Measurements from ENCODE around the gene CD47.

GRCh38 chr3:108096532-108097321 lies 5.9 kb upstream of the CD47 start:
- TF ChIP-seq CTCF (IDR thresholded peaks at IDR 0.05; ENCODE audit: insufficient read depth, low read depth, low read length) = no peak
- TF ChIP-seq EZH2 (IDR thresholded peaks at IDR 0.05; ENCODE audit: insufficient read depth, low read length) = no peak

Data from astrocyte (in vitro differentiated cells and primary cell).